ENCODE data around the gene PHTF1.
"Not testable (repeated sequence)": the region's sequence is repeated elsewhere in the genome, so short reads cannot be mapped to it uniquely, and the experiment has no call there.

The PHTF1 gene

GRCh38 chr1:113763661-113764060 lies 4.4 kb upstream of the PHTF1 start:
- POLR2A ChIA-PET, result interaction anchor here (0.8 kb wide), 1 partner anchor 18 kb away, joined by 3 read pairs; no protein-coding TSS in a partner anchor
- Histone ChIP-seq H3K9me3 (ENCODE audit: control extremely low read depth in 1 of 5, control insufficient read depth in 4 of 5, insufficient read depth in 2 of 5, low read depth in 1 of 5, low read length in 4 of 5) (no peaks in the 10 kb centered on the region), H3K36me3 (ENCODE audit: control insufficient read depth in 4 of 4, insufficient read depth in 4 of 4, low read length in 3 of 4) (peaks cover 12 to 41% (median 28%) of the 10 kb centered on the region in 4 experiments), H3K27me3 (replicated peaks in 2 of 5; ENCODE audit: control insufficient read depth in 4 of 5, insufficient read depth in 5 of 5, low read length in 4 of 5) (no peaks in the 10 kb centered on the region), H3K4me3 (ENCODE audit: control insufficient read depth in 1 of 7, extremely low read depth in 1 of 7, insufficient read depth in 4 of 7, low read depth in 2 of 7, low read length in 6 of 7) (no peak overlapping the region), H3K4me1 (ENCODE audit: control extremely low read depth in 1 of 4, control insufficient read depth in 4 of 4, insufficient read depth in 4 of 4, low read length in 3 of 4) (peaks cover 6 to 37% (median 16%) of the 10 kb centered on the region in 4 experiments), H3K27ac (ENCODE audit: insufficient read depth in 1 of 2, low read depth in 1 of 2, low read length in 2 of 2, poor library complexity in 1 of 2, severe bottlenecking in 2 of 2) (no peak overlapping the region)
- CTCF ChIA-PET, result interaction anchor here (1.3 kb wide), 1 partner anchor 17 kb away, joined by 3 read pairs; no protein-coding TSS in a partner anchor
- DNase-seq, result no peak
- WGBS (ENCODE audit: insufficient coverage), result 86% methylated on average over 1 of the region's 2 CpGs

DNA sequence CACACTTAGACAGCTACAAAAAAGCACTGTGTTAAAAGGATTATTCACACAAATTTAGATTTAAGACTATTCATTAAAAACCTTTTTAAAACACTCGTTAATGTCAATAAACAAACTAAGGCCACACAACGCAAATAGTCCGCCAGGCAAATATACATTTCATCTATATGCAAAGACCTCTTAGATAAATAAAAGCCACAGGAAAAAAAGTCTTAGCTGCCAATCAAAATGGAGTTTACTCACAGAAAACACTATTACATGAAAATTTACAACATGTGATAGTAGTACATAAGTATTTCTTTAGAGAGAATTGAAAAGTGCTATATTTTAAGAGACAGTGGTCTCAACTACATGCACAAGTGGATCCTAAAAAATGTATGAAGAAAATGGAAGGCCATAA lies 2.7 kb upstream of the PHTF1 start:
- Histone ChIP-seq H3K36me3 (ENCODE audit: control insufficient read depth in 4 of 4, insufficient read depth in 4 of 4, low read length in 3 of 4) (peaks cover 9 to 26% (median 17%) of the 10 kb centered on the region in 4 experiments), H3K9me3 (ENCODE audit: control extremely low read depth in 1 of 5, control insufficient read depth in 4 of 5, insufficient read depth in 2 of 5, low read depth in 1 of 5, low read length in 4 of 5) (no peaks in the 10 kb centered on the region), H3K27me3 (replicated peaks in 2 of 5; ENCODE audit: control insufficient read depth in 4 of 5, insufficient read depth in 5 of 5, low read length in 4 of 5) (no peaks in the 10 kb centered on the region), H3K4me1 (ENCODE audit: control extremely low read depth in 1 of 4, control insufficient read depth in 4 of 4, insufficient read depth in 4 of 4, low read length in 3 of 4) (peaks cover 6 to 45% (median 23%) of the 10 kb centered on the region in 4 experiments), H3K4me3 (ENCODE audit: control insufficient read depth in 1 of 7, extremely low read depth in 1 of 7, insufficient read depth in 4 of 7, low read depth in 2 of 7, low read length in 6 of 7) (no peak overlapping the region), H3K27ac (ENCODE audit: insufficient read depth in 1 of 2, low read depth in 1 of 2, low read length in 2 of 2, poor library complexity in 1 of 2, severe bottlenecking in 2 of 2) (peak overlapping the region in 1 of 2 experiments; percentile 19)
- 100% methylated on average over 1 of the region's 3 CpGs for WGBS (ENCODE audit: insufficient coverage)
- DNase-seq, result no peak
- CTCF ChIA-PET, result interaction anchor here (0.6 to 0.8 kb wide), 4 partner anchors 19 to 31 kb away, joined by 3 to 4 read pairs (median 3); no protein-coding TSS in a partner anchor
- POLR2A ChIA-PET, result interaction anchor here (0.6 kb wide), 1 partner anchor 40 kb away, joined by 4 read pairs; no protein-coding TSS in a partner anchor

DNA sequence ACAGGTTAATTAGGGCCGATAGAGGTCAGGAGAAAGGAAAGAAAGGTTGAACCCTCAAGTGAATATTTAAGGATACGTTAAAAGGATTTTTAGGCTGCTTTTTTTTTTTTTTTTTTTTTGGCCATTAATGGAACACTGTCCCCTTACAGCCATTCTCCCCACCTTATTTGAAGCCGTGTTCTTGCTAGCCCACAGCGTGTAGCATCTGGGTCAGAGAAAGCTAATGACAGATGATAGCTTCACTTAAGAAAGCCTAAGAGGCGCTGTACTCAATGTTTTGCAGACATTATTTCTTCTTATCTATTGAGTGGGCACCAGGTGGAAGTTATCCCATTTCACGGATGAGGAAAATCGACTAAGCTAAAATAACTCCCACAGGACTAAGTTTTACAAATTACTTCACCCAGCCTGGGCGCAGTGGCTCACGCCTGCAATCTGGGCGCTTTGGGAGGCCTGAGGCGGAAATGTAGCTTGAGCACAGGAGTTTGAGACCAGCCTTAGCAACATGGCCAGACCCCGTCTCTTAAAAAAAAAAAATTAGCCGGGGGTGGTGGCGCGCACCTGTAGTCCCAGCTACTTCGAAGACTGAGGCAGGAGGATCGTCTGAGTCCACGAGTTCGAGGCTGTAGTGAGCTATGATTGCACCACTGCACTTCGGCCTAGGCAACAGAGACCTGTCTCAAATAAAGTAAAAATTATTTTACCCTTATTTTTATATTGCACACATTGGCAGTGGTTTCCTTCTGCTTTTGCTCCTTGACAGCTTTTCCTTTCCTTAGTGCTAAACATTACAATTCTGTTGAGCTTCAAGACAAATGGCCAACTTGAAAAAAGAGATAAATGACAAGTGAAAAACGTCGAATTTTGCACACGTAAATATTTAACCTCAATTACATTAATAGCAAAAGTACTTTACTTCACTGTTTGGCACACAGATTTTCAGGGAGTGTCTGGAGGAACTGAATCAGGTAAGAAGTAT lies 1.1 kb upstream of the PHTF1 start:
- H3K27me3 ChIP-seq (replicated peaks in 2 of 5; ENCODE audit: control insufficient read depth in 4 of 5, insufficient read depth in 5 of 5, low read length in 4 of 5), result no peaks in the 10 kb centered on the region
- peaks cover 0 to 19% (median 6%) of the 10 kb centered on the region in 4 experiments for H3K36me3 ChIP-seq (ENCODE audit: control insufficient read depth in 4 of 4, insufficient read depth in 4 of 4, low read length in 3 of 4)
- 48% methylated on average over 16 of the region's 23 CpGs for WGBS (ENCODE audit: insufficient coverage)
- ChIA-PET POLR2A (interaction anchor here (0.6 to 4.0 kb wide), 10 partner anchors 8 to 941 kb away, joined by 3 to 27 read pairs (median 4); partner anchors contain the start of gene RSBN1), CTCF (interaction anchor here (0.6 to 3.0 kb wide), 11 partner anchors 8 to 1741 kb away, joined by 3 to 11 read pairs (median 4); partner anchors contain the start of genes AP4B1 and RSBN1)
- peak in 2 of 3 donors; percentile 71 to 76 for DNase-seq
- peak overlapping the region; percentile 84 to 98 (median 97) for H3K4me3 ChIP-seq (ENCODE audit: control insufficient read depth in 1 of 7, extremely low read depth in 1 of 7, insufficient read depth in 4 of 7, low read depth in 2 of 7, low read length in 6 of 7)
- H3K9me3 ChIP-seq (ENCODE audit: control extremely low read depth in 1 of 5, control insufficient read depth in 4 of 5, insufficient read depth in 2 of 5, low read depth in 1 of 5, low read length in 4 of 5), result no peaks in the 10 kb centered on the region
- peaks cover 6 to 47% (median 26%) of the 10 kb centered on the region in 4 experiments for H3K4me1 ChIP-seq (ENCODE audit: control extremely low read depth in 1 of 4, control insufficient read depth in 4 of 4, insufficient read depth in 4 of 4, low read length in 3 of 4)
- H3K27ac ChIP-seq (ENCODE audit: insufficient read depth in 1 of 2, low read depth in 1 of 2, low read length in 2 of 2, poor library complexity in 1 of 2, severe bottlenecking in 2 of 2), result peak overlapping the region; percentile 97 to 99

GRCh38 chr1:113758631-113759332 lies 504 bp downstream of the PHTF1 start:
- Histone ChIP-seq H3K9me3 (ENCODE audit: control extremely low read depth in 1 of 5, control insufficient read depth in 4 of 5, insufficient read depth in 2 of 5, low read depth in 1 of 5, low read length in 4 of 5) (no peaks in the 10 kb centered on the region), H3K4me1 (ENCODE audit: control extremely low read depth in 1 of 4, control insufficient read depth in 4 of 4, insufficient read depth in 4 of 4, low read length in 3 of 4) (peaks cover 6 to 43% (median 26%) of the 10 kb centered on the region in 4 experiments), H3K27ac (ENCODE audit: insufficient read depth in 1 of 2, low read depth in 1 of 2, low read length in 2 of 2, poor library complexity in 1 of 2, severe bottlenecking in 2 of 2) (peak overlapping the region; percentile 97 to 99), H3K27me3 (replicated peaks in 2 of 5; ENCODE audit: control insufficient read depth in 4 of 5, insufficient read depth in 5 of 5, low read length in 4 of 5) (no peaks in the 10 kb centered on the region), H3K4me3 (ENCODE audit: control insufficient read depth in 1 of 7, extremely low read depth in 1 of 7, insufficient read depth in 4 of 7, low read depth in 2 of 7, low read length in 6 of 7) (peak overlapping the region; percentile 84 to 98 (median 97)), H3K36me3 (ENCODE audit: control insufficient read depth in 4 of 4, insufficient read depth in 4 of 4, low read length in 3 of 4) (peaks cover under 1 to 15% (median 9%) of the 10 kb centered on the region in 4 experiments)
- peak in 2 of 3 donors; percentile 42 to 64 for DNase-seq
- 0% methylated on average over 45 of the region's 55 CpGs for WGBS (ENCODE audit: insufficient coverage)
- ChIA-PET POLR2A (interaction anchor here (0.6 to 4.0 kb wide), 6 partner anchors 11 to 921 kb away, joined by 3 to 27 read pairs (median 4); partner anchors contain the start of gene RSBN1), CTCF (interaction anchor here (0.9 to 3.0 kb wide), 6 partner anchors 12 to 172 kb away, joined by 3 to 11 read pairs (median 4); partner anchors contain the start of genes AP4B1, HIPK1 and RSBN1)

DNA sequence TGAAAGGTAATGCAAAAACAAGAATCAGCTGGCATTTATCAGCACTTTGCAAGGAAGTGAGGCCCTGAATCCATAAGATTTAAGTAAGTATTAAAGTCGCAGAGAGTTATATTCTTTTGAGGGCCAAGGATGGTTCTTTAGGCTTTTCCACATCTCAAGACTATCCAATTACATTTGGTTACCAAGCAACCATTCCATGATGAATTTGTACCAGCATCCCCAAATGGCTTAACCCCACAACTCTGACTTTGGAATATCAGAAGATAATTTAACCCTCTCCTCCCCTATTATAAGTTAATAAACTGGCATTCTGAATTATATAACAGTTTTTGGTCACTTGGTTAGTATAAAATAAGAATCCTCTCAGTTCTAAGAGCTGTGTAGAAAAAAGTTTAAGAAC lies 2.8 kb downstream of the PHTF1 start:
- Histone ChIP-seq H3K27ac (ENCODE audit: insufficient read depth in 1 of 2, low read depth in 1 of 2, low read length in 2 of 2, poor library complexity in 1 of 2, severe bottlenecking in 2 of 2) (no peak overlapping the region), H3K4me3 (ENCODE audit: control insufficient read depth in 1 of 7, extremely low read depth in 1 of 7, insufficient read depth in 4 of 7, low read depth in 2 of 7, low read length in 6 of 7) (peak overlapping the region in 1 of 7 experiments; percentile 1), H3K36me3 (ENCODE audit: control insufficient read depth in 4 of 4, insufficient read depth in 4 of 4, low read length in 3 of 4) (peaks cover 2 to 24% (median 17%) of the 10 kb centered on the region in 4 experiments), H3K9me3 (ENCODE audit: control extremely low read depth in 1 of 5, control insufficient read depth in 4 of 5, insufficient read depth in 2 of 5, low read depth in 1 of 5, low read length in 4 of 5) (no peaks in the 10 kb centered on the region), H3K27me3 (replicated peaks in 2 of 5; ENCODE audit: control insufficient read depth in 4 of 5, insufficient read depth in 5 of 5, low read length in 4 of 5) (no peaks in the 10 kb centered on the region), H3K4me1 (ENCODE audit: control extremely low read depth in 1 of 4, control insufficient read depth in 4 of 4, insufficient read depth in 4 of 4, low read length in 3 of 4) (peaks cover 6 to 38% (median 26%) of the 10 kb centered on the region in 4 experiments)
- CTCF ChIA-PET, result interaction anchor here (1.1 kb wide), 1 partner anchor 9 kb away, joined by 3 read pairs; no protein-coding TSS in a partner anchor
- WGBS (ENCODE audit: insufficient coverage), result no CpG with 5 or more reads among the region's 1 CpG
- DNase-seq, result no peak
- POLR2A ChIA-PET, result no interaction called here

DNA sequence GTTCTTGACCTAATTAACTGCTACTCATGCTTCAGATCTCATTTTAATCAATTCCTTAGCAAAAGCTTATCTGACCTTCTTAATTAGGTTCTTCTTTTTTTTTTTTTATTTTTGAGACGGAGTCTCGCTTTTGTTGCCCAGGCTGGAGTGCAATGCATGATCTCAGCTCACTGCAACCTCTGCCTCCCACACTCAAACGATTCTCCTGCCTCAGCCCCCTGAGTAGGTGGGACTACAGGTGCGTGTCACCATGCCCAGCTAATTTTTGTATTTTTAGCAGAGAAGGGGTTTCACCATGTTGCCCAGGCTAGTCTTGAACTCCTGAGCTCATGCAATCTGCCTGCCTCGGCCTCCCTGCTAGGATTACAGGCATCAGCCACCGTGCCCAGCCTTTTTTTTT lies 6.0 kb downstream of the PHTF1 start:
- Histone ChIP-seq H3K4me1 (ENCODE audit: control extremely low read depth in 1 of 4, control insufficient read depth in 4 of 4, insufficient read depth in 4 of 4, low read length in 3 of 4) (peaks cover 0 to 17% (median 10%) of the 10 kb centered on the region in 4 experiments), H3K36me3 (ENCODE audit: control insufficient read depth in 4 of 4, insufficient read depth in 4 of 4, low read length in 3 of 4) (peaks cover 15 to 39% (median 25%) of the 10 kb centered on the region in 4 experiments)
- not testable (repeated sequence) for H3K27ac ChIP-seq (ENCODE audit: insufficient read depth in 1 of 2, low read depth in 1 of 2, low read length in 2 of 2, poor library complexity in 1 of 2, severe bottlenecking in 2 of 2); H3K9me3 ChIP-seq (ENCODE audit: control extremely low read depth in 1 of 5, control insufficient read depth in 4 of 5, insufficient read depth in 2 of 5, low read depth in 1 of 5, low read length in 4 of 5); DNase-seq; H3K4me3 ChIP-seq (ENCODE audit: control insufficient read depth in 1 of 7, extremely low read depth in 1 of 7, insufficient read depth in 4 of 7, low read depth in 2 of 7, low read length in 6 of 7); H3K27me3 ChIP-seq (replicated peaks in 2 of 5; ENCODE audit: control insufficient read depth in 4 of 5, insufficient read depth in 5 of 5, low read length in 4 of 5)
- ChIA-PET POLR2A (interaction anchor here (0.6 to 1.4 kb wide), 2 partner anchors 58 to 60 kb away, joined by 3 to 6 read pairs; partner anchors contain the start of gene RSBN1), CTCF (interaction anchor here (0.6 to 0.9 kb wide), 2 partner anchors 53 to 1035 kb away, joined by 3 read pairs; no protein-coding TSS in a partner anchor)
- 100% methylated on average over 5 of the region's 6 CpGs for WGBS (ENCODE audit: insufficient coverage)
